HCT116 (cell line): ENCODE results near the gene SVIL. TPM values are rescaled to one million over a fixed set of nuclear protein-coding genes. Genes with fewer than 3 reads are reported as not detected.

Source experiments
- ATAC-seq: fragments of 200-7000 bp; cut with Tn5 transposase; 2 replicates; pipeline ENCODE4 v1.9.1; 2020; ENCODE audit warnings: mild to moderate bottlenecking, moderate library complexity
- BruUV-seq: library from RNA; stranded (reverse); fragments of 400-500 nt; replicated peaks from 2 replicates; lab custom pipeline; 2021; lab: Mats Ljungman, UMichigan
- CTCF ChIA-PET: fragments of 300-600 bp; sonication (Branson Sonifier 250); formaldehyde crosslinking; loops from one replicate; lab custom pipeline; 2021; ENCODE audit warnings: antibody characterized with exemption; lab: Charles Lee
- POLR2A ChIA-PET: fragments of 300-600, 350-600 bp; sonication (Branson Sonifier 250); formaldehyde crosslinking; loops from one replicate; lab custom pipeline; 2021; ENCODE audit warnings: antibody characterized with exemption; lab: Charles Lee
- RAD21 ChIA-PET, 2 experiments: fragments of 300-600 bp; sonication (Branson Sonifier 250); formaldehyde crosslinking; loops; one replicate each; lab custom pipeline; 2023; ENCODE audit warnings: low total read pairs in 2 of 2; ENCODE audit not compliant: uncharacterized antibody in 2 of 2, unreplicated experiment in 2 of 2, low non-redundant PET in 1 of 2; lab: Charles Lee
- DNase-seq: peaks from one replicate; pipeline ENCODE4 v3.0.0-alpha.2; 2010; ENCODE audit warnings: low read depth, low spot score
- H2AFZ ChIP-seq: fragments of 200-600 bp; shearing (Covaris generic), sonication (generic); 2 replicates; pipeline ENCODE4 v1.6.1; 2017; ENCODE audit warnings: low read depth, mixed run types, mixed read lengths, antibody characterized with exemption, low read length; ENCODE audit not compliant: poor library complexity, severe bottlenecking
- H3K27ac ChIP-seq: 2 replicates; pipeline ENCODE4 v1.5.1; 2012; ENCODE audit warnings: low read depth, low read length
- H3K27me3 ChIP-seq: fragments of 200-600 bp; sonication (generic); 2 replicates; pipeline ENCODE4 v1.6.1; 2016; ENCODE audit warnings: mixed run types, low read length, mixed read lengths; ENCODE audit not compliant: insufficient read depth
- H3K36me3 ChIP-seq, 2 experiments: fragments of 200-500 bp in 1 of 2; fragments of 200-600 bp in 1 of 2; sonication (Bioruptor generic) in 1 of 2; sonication (generic) in 1 of 2; 2 replicates each; pipeline versions ENCODE4 v1.5.1 to v1.6.1; 2014 to 2016; ENCODE audit warnings: low read length in 2 of 2, inconsistent platforms in 1 of 2, mixed read lengths in 1 of 2, mixed run types in 1 of 2; ENCODE audit not compliant: insufficient read depth in 2 of 2, control insufficient read depth in 1 of 2
- H3K4me1 ChIP-seq, 2 experiments: fragments of 200-600 bp in 1 of 2; sonication (generic) in 1 of 2; 2 replicates each; pipeline versions ENCODE4 v1.5.1 to v1.6.1; 2012 to 2017; ENCODE audit warnings: low read length in 2 of 2, inconsistent platforms in 1 of 2, mild to moderate bottlenecking in 1 of 2, mixed read lengths in 1 of 2, mixed run types in 1 of 2, moderate library complexity in 1 of 2; ENCODE audit not compliant: insufficient read depth in 2 of 2, control insufficient read depth in 1 of 2
- H3K4me2 ChIP-seq: fragments of 200-600 bp; sonication (generic); 2 replicates; pipeline ENCODE4 v1.6.1; 2017; ENCODE audit warnings: mixed run types, low read length, mixed read lengths
- H3K4me3 ChIP-seq, 2 experiments: fragments of 200-600 bp in 1 of 2; sonication (generic) in 1 of 2; replicated peaks in 1 of 2; 2 replicates each; pipeline ENCODE4 v1.5.1; 2011 to 2016; ENCODE audit warnings: low read length in 2 of 2, control low read depth in 1 of 2, low read depth in 1 of 2, mild to moderate bottlenecking in 1 of 2, mixed read lengths in 1 of 2, mixed run types in 1 of 2
- H3K79me2 ChIP-seq: fragments of 200-600 bp; sonication (generic); 2 replicates; pipeline ENCODE4 v1.6.1; 2017; ENCODE audit warnings: mild to moderate bottlenecking, mixed run types, low read length, moderate library complexity, mixed read lengths; ENCODE audit not compliant: insufficient read depth
- H3K9ac ChIP-seq: fragments of 200-600 bp; sonication (generic); 2 replicates; pipeline ENCODE4 v1.6.1; 2016; ENCODE audit warnings: low read length, mixed read lengths
- H3K9me2 ChIP-seq: fragments of 200-600 bp; sonication (generic), shearing (Covaris generic); 2 replicates; pipeline ENCODE4 v1.6.1; 2017; ENCODE audit warnings: mixed run types, mild to moderate bottlenecking, moderate library complexity; ENCODE audit not compliant: insufficient read depth
- H3K9me3 ChIP-seq, 2 experiments: fragments of 200-500 bp in 1 of 2; fragments of 200-600 bp in 1 of 2; sonication (Bioruptor generic) in 1 of 2; sonication (generic) in 1 of 2; 2 replicates each; pipeline ENCODE4 v1.6.1; 2014 to 2017; ENCODE audit warnings: low read length in 2 of 2, mixed read lengths in 2 of 2, inconsistent platforms in 1 of 2, low read depth in 1 of 2, mild to moderate bottlenecking in 1 of 2, mixed run types in 1 of 2, moderate library complexity in 1 of 2; ENCODE audit not compliant: control insufficient read depth in 1 of 2, insufficient read depth in 1 of 2
- H4K20me1 ChIP-seq: fragments of 200-600 bp; sonication (generic), shearing (Covaris generic); 2 replicates; pipeline ENCODE4 v1.6.1; 2017; ENCODE audit warnings: mixed run types, mild to moderate bottlenecking, moderate library complexity; ENCODE audit not compliant: insufficient read depth
- CEBPB ChIP-seq: IDR thresholded peaks from 2 replicates; pipeline ENCODE4 v1.6.1; 2012; ENCODE audit warnings: low read depth
- EZH2 ChIP-seq: fragments of 200-600 bp; sonication (generic); IDR thresholded peaks from 2 replicates; pipeline ENCODE4 v1.6.1; 2017; ENCODE audit warnings: antibody characterized with exemption, mixed run types
- FOSL1 ChIP-seq: IDR thresholded peaks from 2 replicates; pipeline ENCODE4 v1.6.1; 2012; ENCODE audit warnings: low read depth
- POLR2A ChIP-seq: IDR thresholded peaks from 2 replicates; pipeline ENCODE4 v1.7.0; 2011; ENCODE audit warnings: borderline replicate concordance; ENCODE audit not compliant: insufficient read depth, insufficient read length; ENCODE audit errors: extremely low read depth
- RAD21 ChIP-seq: IDR thresholded peaks from 2 replicates; pipeline ENCODE4 v1.6.1; 2012; ENCODE audit warnings: low read depth, mild to moderate bottlenecking
- SRF ChIP-seq: IDR thresholded peaks from 2 replicates; pipeline ENCODE4 v1.6.1; 2012; ENCODE audit warnings: low read depth
- TCF7L2 ChIP-seq: IDR thresholded peaks from 2 replicates; pipeline ENCODE4 v1.7.0; 2011; ENCODE audit warnings: borderline replicate concordance, inconsistent platforms; ENCODE audit not compliant: insufficient read depth, insufficient read length; ENCODE audit errors: extremely low read depth
- ZFX ChIP-seq: fragments of 450-650 bp; IDR thresholded peaks from 2 replicates; pipeline ENCODE4 v1.6.1; 2017
- intact Hi-C: fragments of 100-400 bp; cut with micrococcal nuclease; formaldehyde crosslinking; loops from 2 replicates; pipeline ENCODE4 v1.10.0; 2022
- total RNA-seq: library from RNA; stranded (reverse); gene quantifications from one replicate; pipeline ENCODE4 v1.2.1, GENCODE V29; 2021; ENCODE audit not compliant: unreplicated experiment
- TF ChIP-seq, protein P1 (sequence below), 3 experiments: fragments of 200-600 bp in 1 of 3; sonication (generic) in 1 of 3; IDR thresholded peaks in 2 of 3; conservative IDR thresholded peaks in 1 of 3; 2 replicates each; pipeline ENCODE4 v1.5.1; 2012 to 2017; ENCODE audit warnings: low read depth in 2 of 3, low read length in 2 of 3, antibody characterized with exemption in 1 of 3, borderline replicate concordance in 1 of 3, control low read depth in 1 of 3, mild to moderate bottlenecking in 1 of 3, mixed read lengths in 1 of 3, mixed run types in 1 of 3, moderate library complexity in 1 of 3; ENCODE audit not compliant: insufficient read depth in 1 of 3
- TF ChIP-seq, protein P2 (sequence below): IDR thresholded peaks from 2 replicates; pipeline ENCODE4 v1.6.1; 2011; ENCODE audit warnings: mild to moderate bottlenecking, low read length, moderate library complexity; ENCODE audit not compliant: insufficient replicate concordance; ENCODE audit errors: extremely low read depth
- TF ChIP-seq, protein P3 (sequence below): IDR thresholded peaks from 2 replicates; pipeline ENCODE4 v1.6.1; 2012
- TF ChIP-seq, protein P4 (sequence below): IDR thresholded peaks from 2 replicates; pipeline ENCODE4 v1.6.1; 2012; ENCODE audit warnings: low read depth
- TF ChIP-seq, protein P5 (sequence below): IDR thresholded peaks from 2 replicates; pipeline ENCODE4 v1.6.1; 2012

Gene SVIL
- total RNA-seq, 1 experiment from 2014 or later = 27.0 TPM

DNA sequence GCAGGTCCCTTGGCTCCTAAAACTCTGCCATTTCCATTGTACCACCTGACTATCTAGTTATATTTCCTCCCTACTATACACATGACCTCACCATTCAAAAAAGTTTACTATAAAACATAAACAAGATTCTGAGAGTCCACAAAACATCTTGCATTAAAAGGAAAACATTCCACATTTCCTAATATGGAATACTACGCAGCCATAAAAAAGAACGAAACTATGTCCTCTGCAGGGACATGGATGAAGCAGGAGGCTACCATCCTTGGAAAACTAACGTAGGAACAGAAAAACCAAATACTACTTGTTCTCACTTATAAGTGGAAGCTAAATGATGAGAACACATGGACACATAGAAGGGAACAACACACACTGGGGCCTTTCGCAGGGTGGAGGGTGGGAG, 48.3 kb downstream of the SVIL start:
- H3K4me3 ChIP-seq = no peak overlapping the region
- no peak for TF ChIP-seq SRF
- TF ChIP-seq ZFX = no peak
- TF ChIP-seq RAD21 = no peak
- TF ChIP-seq, protein P1, sequence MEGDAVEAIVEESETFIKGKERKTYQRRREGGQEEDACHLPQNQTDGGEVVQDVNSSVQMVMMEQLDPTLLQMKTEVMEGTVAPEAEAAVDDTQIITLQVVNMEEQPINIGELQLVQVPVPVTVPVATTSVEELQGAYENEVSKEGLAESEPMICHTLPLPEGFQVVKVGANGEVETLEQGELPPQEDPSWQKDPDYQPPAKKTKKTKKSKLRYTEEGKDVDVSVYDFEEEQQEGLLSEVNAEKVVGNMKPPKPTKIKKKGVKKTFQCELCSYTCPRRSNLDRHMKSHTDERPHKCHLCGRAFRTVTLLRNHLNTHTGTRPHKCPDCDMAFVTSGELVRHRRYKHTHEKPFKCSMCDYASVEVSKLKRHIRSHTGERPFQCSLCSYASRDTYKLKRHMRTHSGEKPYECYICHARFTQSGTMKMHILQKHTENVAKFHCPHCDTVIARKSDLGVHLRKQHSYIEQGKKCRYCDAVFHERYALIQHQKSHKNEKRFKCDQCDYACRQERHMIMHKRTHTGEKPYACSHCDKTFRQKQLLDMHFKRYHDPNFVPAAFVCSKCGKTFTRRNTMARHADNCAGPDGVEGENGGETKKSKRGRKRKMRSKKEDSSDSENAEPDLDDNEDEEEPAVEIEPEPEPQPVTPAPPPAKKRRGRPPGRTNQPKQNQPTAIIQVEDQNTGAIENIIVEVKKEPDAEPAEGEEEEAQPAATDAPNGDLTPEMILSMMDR (IDR thresholded peaks at IDR 0.05 in 2 of 3, conservative IDR thresholded peaks at IDR 0.05 in 1 of 3; ENCODE audit: borderline replicate concordance in 1 of 3, insufficient read depth in 1 of 3, low read depth in 2 of 3, low read length in 2 of 3) = no peak
- no peak for TF ChIP-seq EZH2
- TF ChIP-seq, protein P2, sequence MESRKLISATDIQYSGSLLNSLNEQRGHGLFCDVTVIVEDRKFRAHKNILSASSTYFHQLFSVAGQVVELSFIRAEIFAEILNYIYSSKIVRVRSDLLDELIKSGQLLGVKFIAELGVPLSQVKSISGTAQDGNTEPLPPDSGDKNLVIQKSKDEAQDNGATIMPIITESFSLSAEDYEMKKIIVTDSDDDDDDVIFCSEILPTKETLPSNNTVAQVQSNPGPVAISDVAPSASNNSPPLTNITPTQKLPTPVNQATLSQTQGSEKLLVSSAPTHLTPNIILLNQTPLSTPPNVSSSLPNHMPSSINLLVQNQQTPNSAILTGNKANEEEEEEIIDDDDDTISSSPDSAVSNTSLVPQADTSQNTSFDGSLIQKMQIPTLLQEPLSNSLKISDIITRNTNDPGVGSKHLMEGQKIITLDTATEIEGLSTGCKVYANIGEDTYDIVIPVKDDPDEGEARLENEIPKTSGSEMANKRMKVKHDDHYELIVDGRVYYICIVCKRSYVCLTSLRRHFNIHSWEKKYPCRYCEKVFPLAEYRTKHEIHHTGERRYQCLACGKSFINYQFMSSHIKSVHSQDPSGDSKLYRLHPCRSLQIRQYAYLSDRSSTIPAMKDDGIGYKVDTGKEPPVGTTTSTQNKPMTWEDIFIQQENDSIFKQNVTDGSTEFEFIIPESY = no peak
- TF ChIP-seq, protein P3, sequence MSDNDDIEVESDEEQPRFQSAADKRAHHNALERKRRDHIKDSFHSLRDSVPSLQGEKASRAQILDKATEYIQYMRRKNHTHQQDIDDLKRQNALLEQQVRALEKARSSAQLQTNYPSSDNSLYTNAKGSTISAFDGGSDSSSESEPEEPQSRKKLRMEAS = no peak
- no peak for TF ChIP-seq FOSL1
- no peak for TF ChIP-seq CEBPB
- TF ChIP-seq POLR2A = no peak
- TF ChIP-seq TCF7L2 = no peak
- TF ChIP-seq, protein P4, sequence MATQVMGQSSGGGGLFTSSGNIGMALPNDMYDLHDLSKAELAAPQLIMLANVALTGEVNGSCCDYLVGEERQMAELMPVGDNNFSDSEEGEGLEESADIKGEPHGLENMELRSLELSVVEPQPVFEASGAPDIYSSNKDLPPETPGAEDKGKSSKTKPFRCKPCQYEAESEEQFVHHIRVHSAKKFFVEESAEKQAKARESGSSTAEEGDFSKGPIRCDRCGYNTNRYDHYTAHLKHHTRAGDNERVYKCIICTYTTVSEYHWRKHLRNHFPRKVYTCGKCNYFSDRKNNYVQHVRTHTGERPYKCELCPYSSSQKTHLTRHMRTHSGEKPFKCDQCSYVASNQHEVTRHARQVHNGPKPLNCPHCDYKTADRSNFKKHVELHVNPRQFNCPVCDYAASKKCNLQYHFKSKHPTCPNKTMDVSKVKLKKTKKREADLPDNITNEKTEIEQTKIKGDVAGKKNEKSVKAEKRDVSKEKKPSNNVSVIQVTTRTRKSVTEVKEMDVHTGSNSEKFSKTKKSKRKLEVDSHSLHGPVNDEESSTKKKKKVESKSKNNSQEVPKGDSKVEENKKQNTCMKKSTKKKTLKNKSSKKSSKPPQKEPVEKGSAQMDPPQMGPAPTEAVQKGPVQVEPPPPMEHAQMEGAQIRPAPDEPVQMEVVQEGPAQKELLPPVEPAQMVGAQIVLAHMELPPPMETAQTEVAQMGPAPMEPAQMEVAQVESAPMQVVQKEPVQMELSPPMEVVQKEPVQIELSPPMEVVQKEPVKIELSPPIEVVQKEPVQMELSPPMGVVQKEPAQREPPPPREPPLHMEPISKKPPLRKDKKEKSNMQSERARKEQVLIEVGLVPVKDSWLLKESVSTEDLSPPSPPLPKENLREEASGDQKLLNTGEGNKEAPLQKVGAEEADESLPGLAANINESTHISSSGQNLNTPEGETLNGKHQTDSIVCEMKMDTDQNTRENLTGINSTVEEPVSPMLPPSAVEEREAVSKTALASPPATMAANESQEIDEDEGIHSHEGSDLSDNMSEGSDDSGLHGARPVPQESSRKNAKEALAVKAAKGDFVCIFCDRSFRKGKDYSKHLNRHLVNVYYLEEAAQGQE = no peak
- TF ChIP-seq, protein P5, sequence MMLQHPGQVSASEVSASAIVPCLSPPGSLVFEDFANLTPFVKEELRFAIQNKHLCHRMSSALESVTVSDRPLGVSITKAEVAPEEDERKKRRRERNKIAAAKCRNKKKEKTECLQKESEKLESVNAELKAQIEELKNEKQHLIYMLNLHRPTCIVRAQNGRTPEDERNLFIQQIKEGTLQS = no peak
- TF ChIP-seq, all 23 proteins: peak for 0
- Histone ChIP-seq H3K27me3 (no peaks in the 10 kb centered on the region), H3K9me3 (no peaks in the 10 kb centered on the region), H4K20me1 (no peaks in the 10 kb centered on the region), H3K27ac (no peak overlapping the region), H3K4me1 (peaks cover 16 to 31% of the 10 kb centered on the region in 2 experiments; a peak in 3 of 4 replicates), H3K4me2 (no peak overlapping the region), H3K9ac (no peak overlapping the region), H3K9me2 (no peaks in the 10 kb centered on the region), H3K36me3 (no peaks in the 10 kb centered on the region), H3K79me2 (0 out of 2 replicates have a peak, but pooled peaks cover 4% of the 10 kb centered on the region), H2AFZ (no peak overlapping the region)
- ChIA-PET CTCF (no interaction called here), POLR2A (no interaction called here), RAD21 (no interaction called here)
- DNase-seq = no peak
- no peak for ATAC-seq
- no TSS peak for BruUV-seq
- intact Hi-C loops = no loop called here
